Effector memory CD4-positive, alpha-beta T cell (primary cell): ENCODE results near the gene MAP3K21.

Experiments
- DNase-seq, 3 donors: peaks; one replicate each; pipeline ENCODE4 v3.0.0-alpha.2; 2020
- H3K27ac ChIP-seq: 2 replicates; pipeline ENCODE4 v1.7.0; 2013; ENCODE audit warnings: mild to moderate bottlenecking, low read length, moderate library complexity; ENCODE audit not compliant: insufficient read depth, poor library complexity, severe bottlenecking
- H3K27me3 ChIP-seq: replicated peaks from 2 replicates; pipeline ENCODE4 v1.7.0; 2013; ENCODE audit warnings: mild to moderate bottlenecking, low read length; ENCODE audit not compliant: insufficient read depth, control insufficient read depth, poor library complexity, severe bottlenecking
- H3K36me3 ChIP-seq: 2 replicates; pipeline ENCODE4 v1.7.0; 2013; ENCODE audit warnings: mild to moderate bottlenecking, low read length, moderate library complexity; ENCODE audit not compliant: control insufficient read depth, insufficient read depth
- H3K4me1 ChIP-seq: 2 replicates; pipeline ENCODE4 v1.7.0; 2013; ENCODE audit warnings: low read length, mild to moderate bottlenecking; ENCODE audit not compliant: control insufficient read depth, insufficient read depth, poor library complexity, severe bottlenecking
- H3K4me3 ChIP-seq: 2 replicates; pipeline ENCODE4 v1.7.0; 2013; ENCODE audit warnings: low read length, low read depth, mild to moderate bottlenecking; ENCODE audit not compliant: insufficient read depth, poor library complexity, severe bottlenecking
- H3K9me3 ChIP-seq: 2 replicates; pipeline ENCODE4 v1.7.0; 2013; ENCODE audit warnings: mild to moderate bottlenecking, low read length, moderate library complexity; ENCODE audit not compliant: control insufficient read depth

The MAP3K21 gene

DNA sequence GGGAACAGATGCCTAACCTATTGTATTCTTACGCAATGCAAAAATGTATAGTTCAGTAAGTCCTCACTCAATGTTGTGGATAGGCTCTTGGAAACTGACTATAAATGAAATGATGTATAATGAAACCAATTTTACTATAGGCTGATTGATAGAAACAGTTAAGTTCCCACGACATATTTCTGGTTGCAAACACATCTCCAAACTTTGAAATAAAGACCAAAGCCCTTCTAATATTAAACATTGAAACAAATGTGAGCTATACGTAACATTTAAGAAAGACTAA is 29.1 kb downstream of the MAP3K21 start:
- no peak for DNase-seq
- Histone ChIP-seq H3K4me1 (no peaks in the 10 kb centered on the region), H3K27ac (no peak overlapping the region), H3K4me3 (no peak overlapping the region), H3K36me3 (no peaks in the 10 kb centered on the region), H3K9me3 (no peaks in the 10 kb centered on the region), H3K27me3 (no peaks in the 10 kb centered on the region)

DNA sequence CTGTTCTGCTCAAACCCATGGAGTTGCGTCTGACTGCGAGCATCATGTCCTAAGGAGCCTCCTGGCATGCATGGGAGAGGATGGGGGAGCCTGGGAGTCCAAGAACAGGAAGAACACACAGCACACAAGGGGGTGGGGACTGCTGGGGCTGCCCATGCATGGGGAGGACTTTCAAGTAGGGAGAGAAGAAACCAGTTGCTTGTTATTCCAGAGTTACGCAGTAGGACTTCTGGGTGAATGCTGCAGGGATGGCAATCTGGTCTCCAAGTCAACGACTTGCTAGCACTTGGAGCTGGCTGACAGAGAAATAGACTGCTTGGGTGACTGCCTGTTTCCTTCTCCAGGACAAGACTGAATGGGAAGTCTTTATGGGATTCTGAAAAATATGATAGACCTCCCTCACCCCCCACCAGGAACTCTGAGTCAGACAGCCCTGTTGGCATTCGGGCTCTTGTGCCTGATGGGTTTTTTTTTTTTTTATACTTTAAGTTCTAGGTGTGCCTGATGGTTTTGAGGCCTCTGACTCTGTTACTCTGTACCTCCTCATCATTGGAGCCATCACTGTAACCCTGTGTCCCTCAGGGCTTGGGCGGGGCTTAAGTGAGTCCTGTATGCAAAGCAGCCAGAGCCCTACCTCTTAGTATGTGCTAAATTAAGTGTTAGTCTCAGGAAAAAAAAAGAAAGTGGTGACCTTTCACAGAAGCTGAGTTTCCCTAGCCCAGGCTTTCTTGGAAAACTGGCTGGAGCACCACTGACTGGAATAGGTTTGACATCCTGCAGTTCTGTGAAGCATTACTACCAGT is 30.3 kb downstream of the MAP3K21 start:
- Histone ChIP-seq H3K36me3 (no peaks in the 10 kb centered on the region), H3K4me3 (no peak overlapping the region), H3K4me1 (no peaks in the 10 kb centered on the region), H3K27me3 (no peaks in the 10 kb centered on the region), H3K27ac (no peak overlapping the region), H3K9me3 (no peaks in the 10 kb centered on the region)
- no peak for DNase-seq

DNA sequence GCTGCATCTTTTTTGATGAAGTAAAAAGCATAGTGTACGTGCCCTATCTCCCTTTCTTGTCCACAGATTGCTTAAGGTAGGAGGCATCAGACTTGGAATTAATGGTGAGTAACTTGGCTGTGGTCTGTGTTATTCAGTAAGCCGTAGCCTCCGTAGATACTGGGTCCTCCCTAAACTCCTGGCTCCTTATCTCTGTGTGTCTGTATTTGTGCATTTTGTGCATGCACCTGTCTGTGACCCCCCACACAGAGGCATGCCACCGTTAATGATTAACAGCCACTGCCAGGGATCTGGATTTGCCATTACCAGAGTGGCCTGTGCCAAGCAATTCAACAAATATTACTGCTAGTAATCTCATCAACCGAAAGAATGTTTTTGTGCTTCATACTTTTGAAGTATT is 31.9 kb downstream of the MAP3K21 start:
- no peaks in the 10 kb centered on the region for H3K4me1 ChIP-seq
- H3K9me3 ChIP-seq: no peaks in the 10 kb centered on the region
- no peaks in the 10 kb centered on the region for H3K36me3 ChIP-seq
- no peak overlapping the region for H3K4me3 ChIP-seq
- no peak for DNase-seq
- no peak overlapping the region for H3K27ac ChIP-seq
- no peaks in the 10 kb centered on the region for H3K27me3 ChIP-seq

DNA sequence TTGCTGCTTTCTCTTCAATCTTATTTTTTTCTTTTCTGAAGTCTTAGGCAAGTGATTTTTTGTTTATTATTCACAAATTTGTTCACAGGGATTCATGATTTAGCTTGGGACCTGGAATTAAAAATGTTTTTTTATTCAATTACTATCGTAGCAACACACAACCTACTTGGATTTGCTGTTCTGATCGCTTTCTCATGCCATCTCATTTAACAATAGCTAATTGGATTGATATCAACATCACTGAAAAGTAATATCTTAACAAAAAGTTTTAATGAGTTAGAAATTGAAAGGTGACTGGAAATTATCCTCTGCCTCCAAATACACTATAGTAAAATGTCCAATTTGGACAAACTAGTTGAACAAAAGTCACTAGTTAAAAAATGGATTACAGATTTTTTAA is 32.4 kb downstream of the MAP3K21 start:
- H3K4me3 ChIP-seq: no peak overlapping the region
- no peak overlapping the region for H3K27ac ChIP-seq
- no peaks in the 10 kb centered on the region for H3K4me1 ChIP-seq
- no peaks in the 10 kb centered on the region for H3K9me3 ChIP-seq
- H3K27me3 ChIP-seq: no peaks in the 10 kb centered on the region
- H3K36me3 ChIP-seq: no peaks in the 10 kb centered on the region
- DNase-seq: no peak

DNA sequence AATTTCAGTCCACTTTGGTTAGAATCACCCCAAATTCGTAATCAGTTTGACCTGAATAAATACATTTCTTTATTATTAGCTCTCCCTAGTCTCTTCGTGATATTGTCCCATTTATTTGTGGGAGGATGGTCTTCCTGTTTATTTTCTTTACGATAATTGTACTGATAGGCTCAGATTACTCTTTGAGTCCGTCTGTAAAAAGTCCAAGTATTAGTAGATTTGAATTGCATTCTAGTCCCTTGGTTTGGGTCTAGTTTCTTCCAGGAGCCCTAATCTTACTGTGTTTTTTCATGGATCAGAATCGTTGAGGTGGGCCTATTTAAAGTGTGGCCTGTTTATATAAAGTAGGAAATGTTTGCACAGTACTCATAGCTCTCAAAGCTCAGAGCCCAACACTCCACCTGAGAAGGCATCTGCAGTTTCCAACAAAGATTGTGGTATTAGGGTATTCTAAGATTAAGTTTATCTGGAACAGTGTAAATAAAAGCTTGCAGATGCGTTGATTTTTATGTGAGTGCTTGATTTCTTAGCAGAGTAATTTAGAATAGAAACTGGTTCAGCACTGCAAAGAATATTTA is 33.1 kb downstream of the MAP3K21 start:
- DNase-seq: no peak
- Histone ChIP-seq H3K9me3 (no peaks in the 10 kb centered on the region), H3K27me3 (no peaks in the 10 kb centered on the region), H3K36me3 (no peaks in the 10 kb centered on the region), H3K4me3 (no peak overlapping the region), H3K4me1 (no peaks in the 10 kb centered on the region), H3K27ac (no peak overlapping the region)

DNA sequence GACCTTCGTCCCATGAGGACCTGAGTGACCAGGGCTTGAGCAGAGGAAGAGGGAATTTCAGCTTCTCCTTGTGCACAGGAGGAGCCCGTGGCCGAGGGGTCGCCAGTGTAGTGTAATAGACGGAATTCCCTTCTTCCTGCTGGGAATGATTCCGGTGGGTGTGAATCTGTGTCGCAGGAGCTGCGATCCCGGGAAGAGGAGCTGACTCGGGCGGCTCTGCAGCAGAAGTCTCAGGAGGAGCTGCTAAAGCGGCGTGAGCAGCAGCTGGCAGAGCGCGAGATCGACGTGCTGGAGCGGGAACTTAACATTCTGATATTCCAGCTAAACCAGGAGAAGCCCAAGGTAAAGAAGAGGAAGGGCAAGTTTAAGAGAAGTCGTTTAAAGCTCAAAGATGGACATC is 34.4 kb downstream of the MAP3K21 start:
- H3K4me3 ChIP-seq: no peak overlapping the region
- H3K27me3 ChIP-seq: no peaks in the 10 kb centered on the region
- no peaks in the 10 kb centered on the region for H3K4me1 ChIP-seq
- no peaks in the 10 kb centered on the region for H3K9me3 ChIP-seq
- H3K27ac ChIP-seq: no peak overlapping the region
- H3K36me3 ChIP-seq: no peaks in the 10 kb centered on the region
- no peak for DNase-seq

DNA sequence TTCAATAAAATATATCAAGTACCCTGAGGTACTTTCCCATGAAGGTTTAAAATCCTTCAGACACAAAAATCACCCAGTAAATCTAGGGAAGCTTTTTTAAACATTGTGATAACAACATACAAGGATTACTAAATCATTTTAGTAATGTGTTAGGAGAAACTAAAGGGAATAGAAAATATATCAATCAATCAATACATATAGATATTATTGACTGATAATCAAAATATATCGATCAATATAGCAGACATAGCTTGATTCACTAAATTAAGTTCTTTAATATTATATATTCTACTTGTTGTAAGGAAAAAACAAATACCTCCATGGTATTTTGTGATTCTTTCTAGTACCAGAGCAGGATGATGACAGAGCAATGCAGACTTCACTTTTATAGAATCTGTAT is 35.2 kb downstream of the MAP3K21 start:
- Histone ChIP-seq H3K4me1 (no peaks in the 10 kb centered on the region), H3K9me3 (no peaks in the 10 kb centered on the region), H3K4me3 (no peak overlapping the region), H3K36me3 (no peaks in the 10 kb centered on the region), H3K27me3 (no peaks in the 10 kb centered on the region), H3K27ac (no peak overlapping the region)
- no peak for DNase-seq

DNA sequence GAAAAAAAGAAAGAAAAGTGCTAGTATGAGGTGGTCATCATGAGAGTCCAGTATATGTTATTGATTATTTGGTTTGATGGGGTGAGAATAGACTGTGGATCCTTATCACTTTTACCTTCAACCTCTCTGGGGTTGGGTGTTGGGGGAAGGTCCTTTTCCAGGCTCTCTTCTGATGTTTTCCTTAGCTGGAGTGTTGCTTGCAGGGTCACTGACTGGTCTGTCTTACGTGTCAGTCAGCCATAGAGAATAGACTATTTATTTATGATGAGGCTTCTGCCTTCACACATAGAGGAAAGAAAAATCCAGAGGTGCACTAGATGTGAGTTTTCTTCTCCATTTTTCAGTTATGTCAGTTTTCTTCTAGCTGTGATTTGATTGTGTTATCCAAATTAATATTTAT is 36.5 kb downstream of the MAP3K21 start:
- Histone ChIP-seq H3K36me3 (no peaks in the 10 kb centered on the region), H3K4me1 (no peaks in the 10 kb centered on the region), H3K27ac (no peak overlapping the region), H3K4me3 (no peak overlapping the region), H3K27me3 (no peaks in the 10 kb centered on the region), H3K9me3 (no peaks in the 10 kb centered on the region)
- no peak for DNase-seq

DNA sequence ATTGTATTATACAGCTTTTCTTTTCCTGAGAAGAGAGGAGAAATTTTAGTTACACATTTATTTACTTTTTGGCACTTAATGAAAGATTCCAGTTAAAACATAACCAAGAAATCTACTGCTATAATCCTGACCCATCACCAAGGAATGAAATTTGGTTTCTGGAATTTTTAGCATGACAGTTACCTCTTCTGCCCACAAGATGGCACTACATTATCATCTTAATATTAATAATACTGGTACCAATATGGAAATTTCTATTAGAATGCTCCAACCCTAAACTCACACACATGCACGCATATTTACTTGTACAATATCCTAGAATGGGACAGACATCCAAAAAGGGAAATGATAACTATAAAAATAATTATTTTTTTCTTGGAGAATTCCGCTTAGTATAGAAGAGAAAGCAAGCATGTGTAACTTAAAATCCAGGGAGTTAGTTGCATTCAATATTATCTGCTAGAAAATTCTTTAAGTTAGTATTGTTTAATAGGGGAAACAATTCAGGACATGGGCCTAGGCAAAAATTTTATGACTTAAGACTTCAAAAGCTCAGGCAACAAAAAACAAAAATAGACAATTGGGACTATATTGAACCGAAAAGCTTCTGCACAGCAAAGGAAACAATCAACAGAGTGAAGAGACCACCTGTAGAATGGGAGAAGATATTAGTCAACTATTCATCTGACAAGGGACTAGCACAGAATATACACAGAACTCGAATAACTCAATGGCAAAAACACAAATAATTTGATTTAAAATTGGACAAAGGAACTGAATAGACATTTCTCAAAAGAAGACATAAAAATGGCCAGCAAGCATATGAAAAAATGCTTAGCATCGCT is 37.4 kb downstream of the MAP3K21 start:
- Histone ChIP-seq H3K4me3 (no peak overlapping the region), H3K27me3 (no peaks in the 10 kb centered on the region), H3K4me1 (no peaks in the 10 kb centered on the region), H3K36me3 (no peaks in the 10 kb centered on the region), H3K27ac (no peak overlapping the region), H3K9me3 (no peaks in the 10 kb centered on the region)
- no peak for DNase-seq

DNA sequence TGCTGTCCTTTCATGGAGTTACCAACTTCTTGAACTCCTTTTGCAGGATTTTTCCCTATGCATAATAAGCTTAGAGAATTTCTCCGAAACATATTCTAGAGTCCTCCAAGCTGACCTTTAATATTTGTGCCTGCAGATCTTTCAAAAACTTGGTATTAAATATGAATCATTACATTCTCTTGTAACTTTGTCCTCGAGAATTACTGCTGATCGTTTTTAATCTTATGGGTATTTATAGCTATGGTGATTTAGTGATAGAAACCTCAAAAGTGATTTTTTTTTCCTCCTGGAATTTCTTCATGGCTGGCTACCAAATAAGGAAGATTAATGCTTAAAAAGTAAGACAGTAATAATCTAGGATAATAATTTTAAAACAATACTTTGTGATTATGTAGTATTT is 39.1 kb downstream of the MAP3K21 start:
- no peaks in the 10 kb centered on the region for H3K36me3 ChIP-seq

More for the DNA sequence above, 39.1 kb downstream of the MAP3K21 start:
- H3K9me3 ChIP-seq: no peaks in the 10 kb centered on the region
- H3K4me1 ChIP-seq: no peaks in the 10 kb centered on the region
- no peak overlapping the region for H3K4me3 ChIP-seq
- H3K27ac ChIP-seq: no peak overlapping the region
- DNase-seq: no peak
- no peaks in the 10 kb centered on the region for H3K27me3 ChIP-seq
